22Rv1 (cell line): ENCODE results near the gene GPR139.

Experiments
- ZFX ChIP-seq: fragments of 450-650 bp; IDR thresholded peaks from 2 replicates; pipeline ENCODE4 v1.6.1; 2017; ENCODE audit warnings: antibody characterized with exemption, borderline replicate concordance
- TF ChIP-seq, protein P1 (sequence below): fragments of 450-650 bp; IDR thresholded peaks from 2 replicates; pipeline ENCODE4 v1.5.1; 2017; ENCODE audit warnings: mild to moderate bottlenecking

DNA sequence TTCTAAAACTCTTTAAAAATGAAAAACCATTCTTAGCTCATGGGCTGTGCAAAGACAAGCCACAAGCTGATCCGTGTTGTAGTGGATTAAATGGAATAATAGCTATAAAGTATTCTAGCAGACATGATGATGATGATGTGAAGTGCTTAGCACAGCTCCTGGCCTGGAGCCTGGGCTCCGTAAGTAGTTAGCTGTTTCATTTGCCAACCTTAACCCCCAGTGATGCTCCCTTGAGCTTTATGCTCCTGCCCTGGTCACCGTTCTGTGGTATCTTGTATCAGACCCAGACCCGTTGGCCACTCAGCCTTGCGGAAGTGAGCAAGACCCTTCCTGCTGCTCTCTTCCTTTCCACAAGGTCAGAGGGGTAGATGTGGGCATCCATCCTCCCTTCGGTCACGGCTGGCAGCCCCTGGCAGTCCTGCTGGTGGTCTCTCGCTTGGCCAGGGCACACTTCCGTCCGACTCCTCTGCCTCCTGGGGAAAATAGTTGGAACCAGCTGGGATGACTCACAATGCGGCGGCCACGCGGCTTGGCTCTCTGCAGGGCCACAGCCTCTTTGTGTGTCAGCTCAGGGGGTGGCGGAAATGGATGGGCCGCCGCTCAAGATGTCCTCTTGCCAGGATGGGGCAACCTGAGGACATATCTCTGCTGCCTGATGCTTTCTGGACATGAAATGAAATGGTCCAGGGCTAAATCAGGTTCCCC lies 79.1 kb downstream of the GPR139 start:
- TF ChIP-seq, protein P1, sequence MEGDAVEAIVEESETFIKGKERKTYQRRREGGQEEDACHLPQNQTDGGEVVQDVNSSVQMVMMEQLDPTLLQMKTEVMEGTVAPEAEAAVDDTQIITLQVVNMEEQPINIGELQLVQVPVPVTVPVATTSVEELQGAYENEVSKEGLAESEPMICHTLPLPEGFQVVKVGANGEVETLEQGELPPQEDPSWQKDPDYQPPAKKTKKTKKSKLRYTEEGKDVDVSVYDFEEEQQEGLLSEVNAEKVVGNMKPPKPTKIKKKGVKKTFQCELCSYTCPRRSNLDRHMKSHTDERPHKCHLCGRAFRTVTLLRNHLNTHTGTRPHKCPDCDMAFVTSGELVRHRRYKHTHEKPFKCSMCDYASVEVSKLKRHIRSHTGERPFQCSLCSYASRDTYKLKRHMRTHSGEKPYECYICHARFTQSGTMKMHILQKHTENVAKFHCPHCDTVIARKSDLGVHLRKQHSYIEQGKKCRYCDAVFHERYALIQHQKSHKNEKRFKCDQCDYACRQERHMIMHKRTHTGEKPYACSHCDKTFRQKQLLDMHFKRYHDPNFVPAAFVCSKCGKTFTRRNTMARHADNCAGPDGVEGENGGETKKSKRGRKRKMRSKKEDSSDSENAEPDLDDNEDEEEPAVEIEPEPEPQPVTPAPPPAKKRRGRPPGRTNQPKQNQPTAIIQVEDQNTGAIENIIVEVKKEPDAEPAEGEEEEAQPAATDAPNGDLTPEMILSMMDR = no peak
- no peak for TF ChIP-seq ZFX
